Naive thymus-derived CD4-positive, alpha-beta T cell (primary cell): ENCODE data around the gene LETM1. TPM values are rescaled to one million over a fixed set of nuclear protein-coding genes. Genes with fewer than 3 reads are reported as not detected.

Experiments used
- ATAC-seq: fragments of 150-1000 bp; cut with Tn5 transposase; 2 replicates; pipeline ENCODE4 v1.10.0; 2021; ENCODE audit warnings: mild to moderate bottlenecking, moderate library complexity
- CTCF ChIA-PET: fragments of 350-600 bp; sonication (Branson Sonifier 250); formaldehyde crosslinking; loops from one replicate; lab custom pipeline; 2021; ENCODE audit warnings: antibody characterized with exemption; lab: Charles Lee
- POLR2A ChIA-PET: fragments of 350-600 bp; sonication (Branson Sonifier 250); formaldehyde crosslinking; loops from one replicate; lab custom pipeline; 2021; ENCODE audit warnings: antibody characterized with exemption, inconsistent platforms; lab: Charles Lee
- DNase-seq, 9 donors: peaks; one replicate each; pipeline versions ENCODE4 v3.0.0 to v3.0.0-alpha.2; 2020 to 2022; ENCODE audit warnings: mixed read lengths in 1 of 9
- H3K27ac ChIP-seq: one replicate; pipeline ENCODE4 v1.7.0; 2013; ENCODE audit warnings: mild to moderate bottlenecking, low read depth, low read length, moderate library complexity
- H3K27me3 ChIP-seq, 2 donors: one replicate each; pipeline ENCODE4 v1.7.0; 2013; ENCODE audit warnings: low read length in 2 of 2, mild to moderate bottlenecking in 2 of 2, moderate library complexity in 2 of 2; ENCODE audit not compliant: control insufficient read depth in 2 of 2, insufficient read depth in 2 of 2
- H3K36me3 ChIP-seq, 3 experiments: 1 replicate in 2 of 3; 2 replicates in 1 of 3; pipeline ENCODE4 v1.7.0; 2013; ENCODE audit warnings: low read length in 3 of 3, mild to moderate bottlenecking in 3 of 3, moderate library complexity in 1 of 3; ENCODE audit not compliant: insufficient read depth in 3 of 3, control insufficient read depth in 2 of 3
- H3K4me1 ChIP-seq, 2 donors: one replicate each; pipeline ENCODE4 v1.7.0; 2013; ENCODE audit warnings: low read length in 2 of 2, mild to moderate bottlenecking in 2 of 2, moderate library complexity in 1 of 2; ENCODE audit not compliant: control insufficient read depth in 2 of 2, insufficient read depth in 2 of 2
- H3K4me3 ChIP-seq: 2 replicates; pipeline ENCODE4 v1.7.0; 2013; ENCODE audit warnings: mild to moderate bottlenecking, low read length
- H3K9me3 ChIP-seq, 3 experiments: 1 replicate in 2 of 3; 2 replicates in 1 of 3; pipeline ENCODE4 v1.7.0; 2013; ENCODE audit warnings: low read length in 3 of 3; ENCODE audit not compliant: control insufficient read depth in 2 of 3
- H3K27ac Mint-ChIP-seq, 9 donors: one replicate each; pipeline ENCODE4 v1.8.0; 2020 to 2022; ENCODE audit warnings: mixed read lengths in 9 of 9, mild to moderate bottlenecking in 8 of 9, moderate library complexity in 5 of 9, inconsistent platforms in 2 of 9
- H3K27me3 Mint-ChIP-seq, 5 donors: one replicate each; pipeline ENCODE4 v1.8.0; 2021 to 2022; ENCODE audit warnings: mixed read lengths in 5 of 5, mild to moderate bottlenecking in 1 of 5
- H3K36me3 Mint-ChIP-seq, 5 donors: one replicate each; pipeline ENCODE4 v1.8.0; 2020 to 2022; ENCODE audit warnings: mixed read lengths in 5 of 5, mild to moderate bottlenecking in 3 of 5, inconsistent platforms in 1 of 5
- H3K4me1 Mint-ChIP-seq, 7 donors: one replicate each; pipeline ENCODE4 v1.8.0; 2020 to 2022; ENCODE audit warnings: mixed read lengths in 7 of 7, mild to moderate bottlenecking in 3 of 7, inconsistent platforms in 1 of 7
- H3K4me3 Mint-ChIP-seq, 10 donors: one replicate each; pipeline ENCODE4 v1.8.0; 2020 to 2022; ENCODE audit warnings: mild to moderate bottlenecking in 10 of 10, mixed read lengths in 10 of 10, moderate library complexity in 6 of 10, inconsistent platforms in 2 of 10
- H3K9me3 Mint-ChIP-seq, 11 donors: one replicate each; pipeline ENCODE4 v1.8.0; 2020 to 2022; ENCODE audit warnings: mixed read lengths in 11 of 11, mild to moderate bottlenecking in 4 of 11, inconsistent platforms in 1 of 11, moderate library complexity in 1 of 11
- intact Hi-C, 2 donors: fragments of 100-400 bp; cut with micrococcal nuclease; formaldehyde crosslinking; loops; one replicate each; pipeline ENCODE4 v1.15.1; 2023
- polyA plus RNA-seq, 2 donors: library from polyadenylated mRNA; unstranded; fragments of 300-500 nt; fragmentation: Illumina TruSeq; gene quantifications; one replicate each; pipeline ENCODE4 v1.2.3, GENCODE V29; 2021
- total RNA-seq, 6 experiments: library from RNA in 5 of 6; stranded (reverse) in 5 of 6; gene quantifications; 1 replicate in 5 of 6; 2 replicates in 1 of 6; pipeline ENCODE4 v1.2.3 and lab custom pipeline; 2021 to 2026

Gene LETM1
- total and polyA plus RNA-seq, 7 experiments from 2014 or later, result 7.7 to 56.4 (median 35.4) TPM

DNA sequence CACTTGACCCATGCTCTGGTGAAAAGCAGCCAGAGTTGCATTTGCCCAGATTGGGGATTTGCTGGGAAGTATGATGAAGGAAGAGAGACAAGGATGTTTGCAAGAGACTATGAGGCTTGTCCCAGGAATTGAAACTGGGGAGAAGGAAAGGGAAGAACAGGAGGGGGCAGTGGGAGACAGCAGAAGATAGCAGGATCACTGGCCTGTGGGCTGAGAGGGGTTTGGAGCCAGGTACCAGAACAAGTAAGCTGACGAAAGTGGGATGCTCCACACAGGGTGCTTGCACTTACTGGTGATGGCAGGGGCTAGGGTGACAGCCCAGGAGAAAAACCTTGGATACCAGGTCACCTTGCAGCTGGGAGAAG lies 3.4 kb upstream of the LETM1 start:
- CTCF ChIA-PET, result interaction anchor here (1.6 kb wide), 1 partner anchor 40 kb away, joined by 4 read pairs; no protein-coding TSS in a partner anchor
- H3K9me3 ChIP-seq, result no peaks in the 10 kb centered on the region
- peaks cover 10 to 35% of the 10 kb centered on the region in 2 donors for H3K4me1 ChIP-seq
- H3K27ac Mint-ChIP-seq, result peak overlapping the region in 5 of 9 donors; percentile 12 to 84 (median 53)
- H3K9me3 Mint-ChIP-seq, result peaks cover 0 to 2% (median 0%) of the 10 kb centered on the region in 11 donors
- H3K27me3 Mint-ChIP-seq, result no peaks in the 10 kb centered on the region
- ATAC-seq (no peak), DNase-seq (no peak)
- H3K4me3 ChIP-seq, result no peak overlapping the region
- H3K27ac ChIP-seq, result no peak overlapping the region
- POLR2A ChIA-PET, result interaction anchor here (7.7 kb wide), 1 partner anchor 10 kb away, joined by 74 read pairs; the partner anchor contains the start of gene NSD2
- no peaks in the 10 kb centered on the region for H3K36me3 Mint-ChIP-seq
- H3K4me3 Mint-ChIP-seq, result no peak overlapping the region
- peaks cover 24 to 40% (median 36%) of the 10 kb centered on the region in 7 donors for H3K4me1 Mint-ChIP-seq
- intact Hi-C loops, result loop anchor here (5.0 kb wide), 3 partner anchors 512 to 612 kb away; partner anchors contain the start of genes CTBP1 (in 1 of the 2), RNF4 (in 1 of the 2) and UVSSA (in 1 of the 2)
- no peaks in the 10 kb centered on the region for H3K27me3 ChIP-seq
- peaks cover 0 to 4% (median 0%) of the 10 kb centered on the region in 3 experiments for H3K36me3 ChIP-seq

DNA sequence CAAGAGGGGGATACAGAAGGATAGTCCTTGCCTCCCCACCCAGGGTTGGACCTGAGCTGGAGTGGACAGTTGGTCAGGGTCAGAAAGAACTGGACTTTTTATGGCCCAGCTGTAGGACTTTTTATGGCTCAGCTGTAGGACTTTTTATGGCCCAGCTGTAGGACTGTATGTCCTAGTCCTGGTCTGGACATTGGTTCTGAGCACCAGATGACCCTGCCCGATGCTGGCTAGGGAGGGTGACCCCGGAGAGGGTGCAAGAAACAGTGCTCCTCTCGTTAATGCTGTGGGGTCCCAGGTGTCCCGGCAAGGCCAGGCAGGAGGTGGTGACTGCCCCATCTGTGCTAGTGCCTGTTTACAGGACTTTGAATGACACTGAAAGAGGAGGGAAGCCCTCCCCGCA lies 2.0 kb upstream of the LETM1 start:
- intact Hi-C loops, result loop anchor here (2.0 to 5.0 kb wide), 6 partner anchors 151 to 611 kb away; partner anchors contain the start of genes CTBP1 (in 1 of the 2), NELFA (in 1 of the 2), RNF4 (in 1 of the 2) and UVSSA (in 1 of the 2)
- peaks cover 25 to 42% (median 38%) of the 10 kb centered on the region in 7 donors for H3K4me1 Mint-ChIP-seq
- peaks cover 0 to under 1% (median 0%) of the 10 kb centered on the region in 5 donors for H3K36me3 Mint-ChIP-seq
- ATAC-seq (no peak), DNase-seq (no peak)
- peaks cover 0 to 4% (median 0%) of the 10 kb centered on the region in 3 experiments for H3K36me3 ChIP-seq
- H3K9me3 Mint-ChIP-seq, result no peaks in the 10 kb centered on the region
- POLR2A ChIA-PET, result interaction anchor here (3.6 to 7.7 kb wide), 2 partner anchors 11 to 16 kb away, joined by 13 to 74 read pairs; partner anchors contain the start of gene NSD2
- H3K4me3 Mint-ChIP-seq, result peak overlapping the region in 1 of 10 donors; percentile 87
- H3K27me3 ChIP-seq, result no peaks in the 10 kb centered on the region
- H3K4me3 ChIP-seq, result no peak overlapping the region
- no peaks in the 10 kb centered on the region for H3K27me3 Mint-ChIP-seq
- H3K27ac ChIP-seq, result no peak overlapping the region
- CTCF ChIA-PET, result interaction anchor here (1.6 kb wide), 1 partner anchor 42 kb away, joined by 4 read pairs; no protein-coding TSS in a partner anchor
- no peak overlapping the region for H3K27ac Mint-ChIP-seq
- H3K4me1 ChIP-seq, result peaks cover 10 to 28% of the 10 kb centered on the region in 2 donors
- no peaks in the 10 kb centered on the region for H3K9me3 ChIP-seq

DNA sequence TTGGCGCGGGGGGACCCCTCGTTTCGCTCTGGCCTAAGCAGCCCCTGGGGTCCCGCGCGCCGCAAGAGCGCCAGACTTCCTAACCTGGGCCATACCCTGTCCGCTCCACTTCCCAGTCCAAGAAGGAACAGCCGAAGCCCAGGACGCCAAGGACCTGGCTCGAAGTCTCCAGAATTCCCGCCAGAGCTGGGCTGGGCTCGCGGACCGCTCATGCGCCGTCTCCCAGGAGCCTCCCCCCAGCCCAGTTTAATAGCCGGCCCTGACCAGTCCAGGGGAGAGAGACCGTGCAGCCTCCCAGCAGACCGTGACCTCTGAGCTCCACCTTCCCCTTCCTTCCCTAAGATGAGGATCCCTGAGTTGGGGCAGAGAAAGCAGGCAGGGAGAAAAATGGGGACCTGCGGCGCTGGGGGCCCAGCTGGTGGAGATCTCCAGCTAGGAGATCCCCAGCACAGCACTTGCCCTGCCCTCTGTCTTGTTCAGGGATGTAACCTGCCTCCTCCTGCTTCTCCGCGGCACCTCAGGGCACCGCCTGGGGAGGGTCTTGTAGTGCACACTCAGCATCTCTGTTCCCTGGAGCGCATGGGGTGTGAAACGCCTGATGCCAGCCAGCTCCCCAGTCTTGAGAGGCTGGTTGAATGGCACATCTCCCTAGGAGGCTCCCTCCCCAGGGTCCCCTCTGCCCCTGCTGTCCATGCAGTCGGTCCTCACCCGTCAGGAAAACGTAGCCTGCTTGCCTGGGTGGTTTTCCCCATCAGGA lies 1.2 kb upstream of the LETM1 start:
- peak overlapping the region; percentile 70 for H3K27ac ChIP-seq
- H3K27me3 ChIP-seq, result no peaks in the 10 kb centered on the region
- H3K36me3 Mint-ChIP-seq, result peaks cover 0 to 3% (median 0%) of the 10 kb centered on the region in 5 donors
- POLR2A ChIA-PET, result interaction anchor here (1.1 to 7.7 kb wide), 4 partner anchors 8 to 134 kb away, joined by 7 to 74 read pairs (median 11); partner anchors contain the start of gene NSD2
- H3K27me3 Mint-ChIP-seq, result no peaks in the 10 kb centered on the region
- peak overlapping the region; percentile 66 to 87 (median 79) for H3K4me3 Mint-ChIP-seq
- peak overlapping the region in 7 of 9 donors; percentile 43 to 67 (median 58) for H3K27ac Mint-ChIP-seq
- peak in 1 of 9 donors; percentile 16 for DNase-seq
- H3K4me1 ChIP-seq, result peaks cover 10 to 22% of the 10 kb centered on the region in 2 donors
- ATAC-seq, result no peak
- peaks cover 25 to 43% (median 42%) of the 10 kb centered on the region in 7 donors for H3K4me1 Mint-ChIP-seq
- CTCF ChIA-PET, result interaction anchor here (0.9 kb wide), 1 partner anchor 23 kb away, joined by 3 read pairs; no protein-coding TSS in a partner anchor
- H3K4me3 ChIP-seq, result peak overlapping the region; percentile 86
- peaks cover 0 to 4% (median 0%) of the 10 kb centered on the region in 3 experiments for H3K36me3 ChIP-seq
- no peaks in the 10 kb centered on the region for H3K9me3 ChIP-seq
- intact Hi-C loops, result loop anchor here (1.0 to 5.0 kb wide), 15 partner anchors 13 to 1106 kb away; partner anchors contain the start of genes CFAP99 (in 2 of the 2), SLBP (in 2 of the 2), ZFYVE28 (in 2 of the 2) and CTBP1 (in 1 of the 2)
- no peaks in the 10 kb centered on the region for H3K9me3 Mint-ChIP-seq

DNA sequence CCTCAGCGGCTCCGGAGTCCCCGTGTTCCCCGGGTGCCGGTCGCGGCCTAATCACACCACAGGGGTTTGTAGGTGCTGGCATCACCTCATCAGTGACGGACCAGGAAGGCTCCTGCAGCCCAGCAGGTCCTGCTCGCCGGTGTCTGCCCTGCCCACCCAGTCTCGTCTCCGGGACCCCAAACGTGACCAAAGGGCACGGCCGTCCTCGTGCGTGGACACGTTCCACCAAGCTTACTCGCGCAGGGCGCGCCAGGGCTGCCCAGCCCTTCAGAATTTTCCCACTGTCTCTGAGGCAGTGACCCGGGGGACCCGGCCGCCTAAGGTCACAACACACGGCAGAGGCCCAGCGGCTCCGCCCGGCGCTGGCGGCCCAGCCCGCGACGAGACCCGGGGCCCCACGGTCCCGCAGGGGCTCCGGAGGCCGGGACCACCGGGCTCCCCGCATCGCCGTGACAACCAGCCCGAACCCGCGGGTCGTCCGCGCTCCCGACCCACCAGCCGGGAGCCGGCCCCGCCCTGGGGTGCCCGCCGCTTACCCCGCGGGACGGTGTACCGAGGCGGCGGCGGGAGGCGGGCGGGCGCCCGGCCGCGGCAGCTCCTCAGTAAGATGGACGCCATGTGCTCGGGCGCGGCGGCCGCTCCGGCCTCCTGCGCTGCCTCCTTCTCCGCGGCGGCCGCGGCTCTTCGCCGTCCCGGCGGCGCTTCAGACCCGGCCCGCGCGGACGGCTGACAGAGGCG lies 454 bp downstream of the LETM1 start:
- peaks cover 38 to 48% (median 45%) of the 10 kb centered on the region in 7 donors for H3K4me1 Mint-ChIP-seq
- no peaks in the 10 kb centered on the region for H3K27me3 Mint-ChIP-seq
- peaks cover 0 to 3% (median 0%) of the 10 kb centered on the region in 5 donors for H3K36me3 Mint-ChIP-seq
- CTCF ChIA-PET, result no interaction called here
- POLR2A ChIA-PET, result interaction anchor here (0.6 to 7.7 kb wide), 6 partner anchors 9 to 185 kb away, joined by 3 to 74 read pairs (median 8); partner anchors contain the start of genes NSD2 and SLBP
- H3K4me3 ChIP-seq, result peak overlapping the region; percentile 86
- H3K4me3 Mint-ChIP-seq, result peak overlapping the region; percentile 67 to 88 (median 83)
- DNase-seq (peak in 2 of 9 donors; percentile 14 to 15), ATAC-seq (peak; percentile 31)
- H3K9me3 ChIP-seq, result no peaks in the 10 kb centered on the region
- no peaks in the 10 kb centered on the region for H3K27me3 ChIP-seq
- H3K9me3 Mint-ChIP-seq, result no peaks in the 10 kb centered on the region
- intact Hi-C loops, result loop anchor here (1.0 to 5.0 kb wide), 15 partner anchors 15 to 1108 kb away; partner anchors contain the start of genes CFAP99 (in 2 of the 2), SLBP (in 2 of the 2), ZFYVE28 (in 2 of the 2) and CTBP1 (in 1 of the 2)
- peak overlapping the region; percentile 70 for H3K27ac ChIP-seq
- peaks cover 10 to 14% of the 10 kb centered on the region in 2 donors for H3K4me1 ChIP-seq
- peak overlapping the region in 6 of 9 donors; percentile 17 to 75 (median 47) for H3K27ac Mint-ChIP-seq
- peaks cover 0 to 4% (median 0%) of the 10 kb centered on the region in 3 experiments for H3K36me3 ChIP-seq

DNA sequence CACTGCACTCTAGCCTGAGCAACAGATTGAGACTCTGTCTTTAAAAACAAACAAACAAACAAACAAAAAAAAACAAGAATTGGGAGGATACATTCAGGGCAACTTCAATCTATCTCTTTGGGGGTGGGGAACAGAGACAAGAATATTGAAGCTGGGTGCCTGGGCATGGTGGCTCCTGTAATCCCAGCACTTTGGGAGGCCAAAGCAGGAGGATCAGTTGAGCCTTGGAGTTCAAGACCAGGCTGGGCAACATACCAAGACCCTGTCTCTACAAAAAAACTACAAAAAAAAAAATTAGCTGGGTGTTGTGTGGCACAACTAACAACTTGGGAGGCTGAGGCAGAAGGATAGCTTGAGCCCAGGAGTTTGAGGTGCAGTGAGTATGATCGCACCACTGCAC lies 1.2 kb downstream of the LETM1 start:
- intact Hi-C loops, result loop anchor here (5.0 kb wide), 3 partner anchors 507 to 613 kb away; partner anchors contain the start of genes CTBP1 (in 1 of the 2), RNF4 (in 1 of the 2) and UVSSA (in 1 of the 2)
- Mint-ChIP-seq H3K9me3 (no peaks in the 10 kb centered on the region), H3K4me1 (peaks cover 38 to 52% (median 45%) of the 10 kb centered on the region in 7 donors), H3K27ac (peak overlapping the region in 6 of 9 donors; percentile 38 to 86 (median 72)), H3K4me3 (peak overlapping the region; percentile 67 to 88 (median 83)), H3K27me3 (no peaks in the 10 kb centered on the region), H3K36me3 (peaks cover 0 to 3% (median 0%) of the 10 kb centered on the region in 5 donors)
- no peaks in the 10 kb centered on the region for H3K9me3 ChIP-seq
- ATAC-seq (no peak), DNase-seq (no peak)
- peak overlapping the region; percentile 86 for H3K4me3 ChIP-seq
- H3K27me3 ChIP-seq, result no peaks in the 10 kb centered on the region
- POLR2A ChIA-PET, result interaction anchor here (0.6 to 7.7 kb wide), 5 partner anchors 14 to 184 kb away, joined by 3 to 74 read pairs (median 9); partner anchors contain the start of gene NSD2
- CTCF ChIA-PET, result no interaction called here
- H3K36me3 ChIP-seq, result peaks cover 0 to 4% (median 0%) of the 10 kb centered on the region in 3 experiments
- H3K27ac ChIP-seq, result no peak overlapping the region
- H3K4me1 ChIP-seq, result peaks cover 10 to 14% of the 10 kb centered on the region in 2 donors
